ENCODE measurements around the gene GGT5.
"Not testable (repeated sequence)": the region's sequence is repeated elsewhere in the genome, so short reads cannot be mapped to it uniquely, and the experiment has no call there.

The GGT5 gene, protein sequence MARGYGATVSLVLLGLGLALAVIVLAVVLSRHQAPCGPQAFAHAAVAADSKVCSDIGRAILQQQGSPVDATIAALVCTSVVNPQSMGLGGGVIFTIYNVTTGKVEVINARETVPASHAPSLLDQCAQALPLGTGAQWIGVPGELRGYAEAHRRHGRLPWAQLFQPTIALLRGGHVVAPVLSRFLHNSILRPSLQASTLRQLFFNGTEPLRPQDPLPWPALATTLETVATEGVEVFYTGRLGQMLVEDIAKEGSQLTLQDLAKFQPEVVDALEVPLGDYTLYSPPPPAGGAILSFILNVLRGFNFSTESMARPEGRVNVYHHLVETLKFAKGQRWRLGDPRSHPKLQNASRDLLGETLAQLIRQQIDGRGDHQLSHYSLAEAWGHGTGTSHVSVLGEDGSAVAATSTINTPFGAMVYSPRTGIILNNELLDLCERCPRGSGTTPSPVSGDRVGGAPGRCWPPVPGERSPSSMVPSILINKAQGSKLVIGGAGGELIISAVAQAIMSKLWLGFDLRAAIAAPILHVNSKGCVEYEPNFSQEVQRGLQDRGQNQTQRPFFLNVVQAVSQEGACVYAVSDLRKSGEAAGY

GRCh38 chr22:24245030-24245431 is at the start of gene GGT5:
TSS of gene GGT5 (minus strand) at chr22:24245082. CDS start at chr22:24244725, 357 bp downstream.
- not testable (repeated sequence) for H3K27me3 ChIP-seq (ENCODE audit: control insufficient read depth, insufficient read depth, low read length); H3K9ac ChIP-seq (ENCODE audit: low read depth, low read length); H3K4me3 ChIP-seq (ENCODE audit: low read depth, low read length); H3K27ac ChIP-seq (ENCODE audit: low read depth, low read length); H3K36me3 ChIP-seq (ENCODE audit: control insufficient read depth, insufficient read depth, low read length); H3K4me1 ChIP-seq (ENCODE audit: control insufficient read depth, insufficient read depth, low read length); H3K9me3 ChIP-seq (ENCODE audit: control insufficient read depth, insufficient read depth, low read length)

DNA sequence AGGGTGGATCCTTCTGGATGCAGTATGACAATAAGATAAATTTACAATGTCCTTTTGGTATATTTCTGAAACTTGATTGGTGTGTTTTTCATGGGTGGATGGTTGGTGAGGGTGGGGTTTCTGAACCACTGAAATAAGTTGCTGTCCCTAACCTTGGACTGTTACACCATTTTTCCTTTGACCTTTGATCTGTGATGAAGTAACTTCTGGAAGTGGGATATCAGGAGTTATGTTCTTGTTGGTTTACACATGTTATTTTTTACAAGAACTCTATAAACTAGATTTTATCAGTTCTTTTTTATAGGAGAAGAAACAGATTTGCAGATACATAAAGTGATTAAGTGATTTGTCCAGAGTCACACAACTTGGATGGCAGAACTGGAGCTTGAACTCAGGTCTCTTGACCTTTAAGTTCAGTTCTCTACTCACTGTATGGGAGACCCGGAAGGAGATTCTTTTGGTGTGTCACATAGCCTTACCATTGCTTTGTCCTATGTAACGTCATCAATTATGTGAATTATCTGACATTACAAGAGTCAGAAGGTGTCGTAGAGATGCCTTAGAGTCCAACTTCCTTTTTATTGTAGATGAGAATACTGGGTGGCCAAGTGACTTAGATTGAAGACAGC is 47.4 kb upstream of the GGT5 start:
- H3K9me3 ChIP-seq (ENCODE audit: control insufficient read depth, insufficient read depth, low read length); H3K27ac ChIP-seq (ENCODE audit: low read depth, low read length); H3K36me3 ChIP-seq (ENCODE audit: control insufficient read depth, insufficient read depth, low read length); H3K4me1 ChIP-seq (ENCODE audit: control insufficient read depth, insufficient read depth, low read length); H3K9ac ChIP-seq (ENCODE audit: low read depth, low read length); H3K27me3 ChIP-seq (ENCODE audit: control insufficient read depth, insufficient read depth, low read length); H3K4me3 ChIP-seq (ENCODE audit: low read depth, low read length): not testable (repeated sequence)

GRCh38 chr22:24291515-24292201 is 46.8 kb upstream of the GGT5 start:
- no peaks in the 10 kb centered on the region for H3K4me1 ChIP-seq (ENCODE audit: control insufficient read depth, insufficient read depth, low read length)
- no peak overlapping the region for H3K9ac ChIP-seq (ENCODE audit: low read depth, low read length)
- H3K27ac ChIP-seq (ENCODE audit: low read depth, low read length), result no peak overlapping the region
- H3K4me3 ChIP-seq (ENCODE audit: low read depth, low read length), result no peak overlapping the region
- H3K36me3 ChIP-seq (ENCODE audit: control insufficient read depth, insufficient read depth, low read length), result no peaks in the 10 kb centered on the region
- H3K27me3 ChIP-seq (ENCODE audit: control insufficient read depth, insufficient read depth, low read length), result no peaks in the 10 kb centered on the region
- no peaks in the 10 kb centered on the region for H3K9me3 ChIP-seq (ENCODE audit: control insufficient read depth, insufficient read depth, low read length)

GRCh38 chr22:24290459-24290858 is 45.6 kb upstream of the GGT5 start:
- Histone ChIP-seq H3K27me3 (ENCODE audit: control insufficient read depth, insufficient read depth, low read length) (no peaks in the 10 kb centered on the region), H3K4me3 (ENCODE audit: low read depth, low read length) (no peak overlapping the region), H3K36me3 (ENCODE audit: control insufficient read depth, insufficient read depth, low read length) (no peaks in the 10 kb centered on the region), H3K9me3 (ENCODE audit: control insufficient read depth, insufficient read depth, low read length) (no peaks in the 10 kb centered on the region), H3K4me1 (ENCODE audit: control insufficient read depth, insufficient read depth, low read length) (no peaks in the 10 kb centered on the region), H3K9ac (ENCODE audit: low read depth, low read length) (no peak overlapping the region), H3K27ac (ENCODE audit: low read depth, low read length) (no peak overlapping the region)

- Histone ChIP-seq H3K27me3 (ENCODE audit: control insufficient read depth, insufficient read depth, low read length) (no peaks in the 10 kb centered on the region), H3K9me3 (ENCODE audit: control insufficient read depth, insufficient read depth, low read length) (no peaks in the 10 kb centered on the region), H3K36me3 (ENCODE audit: control insufficient read depth, insufficient read depth, low read length) (no peaks in the 10 kb centered on the region), H3K27ac (ENCODE audit: low read depth, low read length) (no peak overlapping the region), H3K9ac (ENCODE audit: low read depth, low read length) (no peak overlapping the region), H3K4me3 (ENCODE audit: low read depth, low read length) (no peak overlapping the region), H3K4me1 (ENCODE audit: control insufficient read depth, insufficient read depth, low read length) (peaks cover 5% of the 10 kb centered on the region)
Observed at GRCh38 chr22:24289741-24290163, 44.9 kb upstream of the GGT5 start.

GRCh38 chr22:24289114-24289513 is 44.2 kb upstream of the GGT5 start:
- no peak overlapping the region for H3K9ac ChIP-seq (ENCODE audit: low read depth, low read length)
- no peaks in the 10 kb centered on the region for H3K27me3 ChIP-seq (ENCODE audit: control insufficient read depth, insufficient read depth, low read length)
- no peaks in the 10 kb centered on the region for H3K36me3 ChIP-seq (ENCODE audit: control insufficient read depth, insufficient read depth, low read length)
- H3K4me3 ChIP-seq (ENCODE audit: low read depth, low read length), result no peak overlapping the region
- peaks cover 7% of the 10 kb centered on the region for H3K4me1 ChIP-seq (ENCODE audit: control insufficient read depth, insufficient read depth, low read length)
- H3K9me3 ChIP-seq (ENCODE audit: control insufficient read depth, insufficient read depth, low read length), result no peaks in the 10 kb centered on the region
- peak overlapping the region; percentile 40 for H3K27ac ChIP-seq (ENCODE audit: low read depth, low read length)

DNA sequence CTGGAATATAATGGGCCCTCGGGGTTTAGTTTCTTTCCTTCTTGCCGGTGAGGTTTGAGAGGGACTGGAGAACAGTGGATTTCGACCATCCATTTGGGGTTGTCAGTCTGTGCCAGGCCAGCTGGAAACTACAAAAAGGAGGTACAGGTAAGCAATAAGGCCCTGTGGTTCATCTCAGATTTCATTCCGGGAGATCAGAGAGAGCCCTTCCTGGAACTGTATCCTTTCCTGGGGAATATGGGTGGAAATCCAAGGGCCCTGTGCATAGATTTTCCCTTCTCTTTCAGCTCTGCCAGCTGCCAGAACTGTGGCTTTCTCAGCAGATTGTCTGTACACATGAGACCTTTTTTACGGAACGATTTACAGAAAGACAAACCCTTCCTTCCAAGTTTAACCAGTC is 42.9 kb upstream of the GGT5 start:
- not testable (repeated sequence) for H3K9ac ChIP-seq (ENCODE audit: low read depth, low read length); H3K27ac ChIP-seq (ENCODE audit: low read depth, low read length); H3K9me3 ChIP-seq (ENCODE audit: control insufficient read depth, insufficient read depth, low read length); H3K4me1 ChIP-seq (ENCODE audit: control insufficient read depth, insufficient read depth, low read length); H3K36me3 ChIP-seq (ENCODE audit: control insufficient read depth, insufficient read depth, low read length); H3K27me3 ChIP-seq (ENCODE audit: control insufficient read depth, insufficient read depth, low read length); H3K4me3 ChIP-seq (ENCODE audit: low read depth, low read length)

- not testable (repeated sequence) for H3K27ac ChIP-seq (ENCODE audit: low read depth, low read length); H3K27me3 ChIP-seq (ENCODE audit: control insufficient read depth, insufficient read depth, low read length); H3K4me3 ChIP-seq (ENCODE audit: low read depth, low read length); H3K9me3 ChIP-seq (ENCODE audit: control insufficient read depth, insufficient read depth, low read length); H3K9ac ChIP-seq (ENCODE audit: low read depth, low read length); H3K4me1 ChIP-seq (ENCODE audit: control insufficient read depth, insufficient read depth, low read length); H3K36me3 ChIP-seq (ENCODE audit: control insufficient read depth, insufficient read depth, low read length)
Observed at GRCh38 chr22:24287212-24287611, 42.3 kb upstream of the GGT5 start.

- H3K4me3 ChIP-seq (ENCODE audit: low read depth, low read length), result no peak overlapping the region
- no peak overlapping the region for H3K9ac ChIP-seq (ENCODE audit: low read depth, low read length)
- H3K27ac ChIP-seq (ENCODE audit: low read depth, low read length), result peak overlapping the region; percentile 44
- no peaks in the 10 kb centered on the region for H3K27me3 ChIP-seq (ENCODE audit: control insufficient read depth, insufficient read depth, low read length)
- no peaks in the 10 kb centered on the region for H3K9me3 ChIP-seq (ENCODE audit: control insufficient read depth, insufficient read depth, low read length)
- peaks cover 13% of the 10 kb centered on the region for H3K4me1 ChIP-seq (ENCODE audit: control insufficient read depth, insufficient read depth, low read length)
- no peaks in the 10 kb centered on the region for H3K36me3 ChIP-seq (ENCODE audit: control insufficient read depth, insufficient read depth, low read length)
Observed at GRCh38 chr22:24285245-24285644, 40.4 kb upstream of the GGT5 start.

DNA sequence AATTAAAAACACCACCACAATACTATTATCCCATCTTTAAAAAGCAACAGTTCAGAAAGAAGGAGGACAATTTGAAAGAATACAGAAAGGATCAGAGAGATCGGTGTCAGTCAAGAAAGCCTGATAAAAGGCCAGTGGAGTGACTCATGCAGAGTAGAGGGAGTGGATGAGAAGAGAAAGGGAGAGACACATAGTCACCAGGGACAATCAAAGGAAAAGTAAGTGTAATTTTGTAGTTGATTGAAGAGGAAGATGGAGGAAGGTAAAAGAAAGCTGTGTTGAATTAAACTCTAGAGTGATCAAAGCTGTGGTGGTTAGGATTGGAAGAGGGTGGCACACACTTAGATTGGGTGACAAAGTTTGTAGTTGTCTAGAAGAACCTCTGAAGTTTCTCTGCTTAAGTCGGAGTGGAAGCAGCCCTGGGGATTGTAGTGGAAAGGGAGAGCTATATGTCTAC is 39.9 kb upstream of the GGT5 start:
- Histone ChIP-seq H3K27ac (ENCODE audit: low read depth, low read length) (peak overlapping the region; percentile 47), H3K4me1 (ENCODE audit: control insufficient read depth, insufficient read depth, low read length) (peaks cover 13% of the 10 kb centered on the region), H3K9ac (ENCODE audit: low read depth, low read length) (no peak overlapping the region)

GRCh38 chr22:24282401-24282800 is 37.5 kb upstream of the GGT5 start:
- Histone ChIP-seq H3K9me3 (ENCODE audit: control insufficient read depth, insufficient read depth, low read length) (no peaks in the 10 kb centered on the region), H3K9ac (ENCODE audit: low read depth, low read length) (no peak overlapping the region), H3K36me3 (ENCODE audit: control insufficient read depth, insufficient read depth, low read length) (no peaks in the 10 kb centered on the region), H3K4me3 (ENCODE audit: low read depth, low read length) (no peak overlapping the region), H3K27me3 (ENCODE audit: control insufficient read depth, insufficient read depth, low read length) (no peaks in the 10 kb centered on the region), H3K27ac (ENCODE audit: low read depth, low read length) (no peak overlapping the region), H3K4me1 (ENCODE audit: control insufficient read depth, insufficient read depth, low read length) (peaks cover 13% of the 10 kb centered on the region)

More for the DNA sequence above, 39.9 kb upstream of the GGT5 start:
- Histone ChIP-seq H3K27me3 (ENCODE audit: control insufficient read depth, insufficient read depth, low read length) (no peaks in the 10 kb centered on the region), H3K9me3 (ENCODE audit: control insufficient read depth, insufficient read depth, low read length) (no peaks in the 10 kb centered on the region), H3K4me3 (ENCODE audit: low read depth, low read length) (no peak overlapping the region), H3K36me3 (ENCODE audit: control insufficient read depth, insufficient read depth, low read length) (no peaks in the 10 kb centered on the region)
